ENCODE measurements around the gene CASTOR1.

CASTOR1 gene

GRCh38 chr22:30318799-30319419, 29.6 kb upstream of the CASTOR1 start:
- DNase-seq (ENCODE audit: low spot score): no peak

GRCh38 chr22:30317778-30318177, 28.5 kb upstream of the CASTOR1 start:
- no peak for DNase-seq (ENCODE audit: low spot score)

- DNase-seq (ENCODE audit: low spot score): no peak
Observed at GRCh38 chr22:30315962-30316576, 26.8 kb upstream of the CASTOR1 start.

- DNase-seq (ENCODE audit: low spot score): no peak
Observed at GRCh38 chr22:30314915-30315314, 25.6 kb upstream of the CASTOR1 start.

- no peak for DNase-seq (ENCODE audit: low spot score)
Observed at GRCh38 chr22:30313527-30314363, 24.4 kb upstream of the CASTOR1 start.

GRCh38 chr22:30312053-30312452, 22.7 kb upstream of the CASTOR1 start:
- DNase-seq (ENCODE audit: low spot score): no peak

- DNase-seq (ENCODE audit: low spot score): no peak
Observed at GRCh38 chr22:30310881-30311771, 21.8 kb upstream of the CASTOR1 start.

GRCh38 chr22:30309951-30310741, 20.8 kb upstream of the CASTOR1 start:
- no peak for DNase-seq (ENCODE audit: low spot score)

GRCh38 chr22:30308518-30309230, 19.4 kb upstream of the CASTOR1 start:
- DNase-seq (ENCODE audit: low spot score): no peak

GRCh38 chr22:30308093-30308492, 18.8 kb upstream of the CASTOR1 start:
- DNase-seq (ENCODE audit: low spot score): no peak

GRCh38 chr22:30307041-30307574, 17.8 kb upstream of the CASTOR1 start:
- DNase-seq (ENCODE audit: low spot score): no peak

- no peak for DNase-seq (ENCODE audit: low spot score)
Observed at GRCh38 chr22:30306627-30307011, 17.3 kb upstream of the CASTOR1 start.

- DNase-seq (ENCODE audit: low spot score): no peak
Observed at GRCh38 chr22:30305906-30306626, 16.8 kb upstream of the CASTOR1 start.

- no peak for DNase-seq (ENCODE audit: low spot score)
Observed at GRCh38 chr22:30305519-30305905, 16.2 kb upstream of the CASTOR1 start.

- peak; percentile 26 for DNase-seq (ENCODE audit: low spot score)
Observed at GRCh38 chr22:30304495-30305244, 15.4 kb upstream of the CASTOR1 start.

GRCh38 chr22:30302810-30303138, 13.5 kb upstream of the CASTOR1 start:
- DNase-seq (ENCODE audit: low spot score): no peak

- DNase-seq (ENCODE audit: low spot score): peak; percentile 80
Observed at GRCh38 chr22:30301995-30302809, 12.9 kb upstream of the CASTOR1 start.

- DNase-seq (ENCODE audit: low spot score): no peak
Observed at GRCh38 chr22:30299322-30299721, 10.0 kb upstream of the CASTOR1 start.

Measured in LoVo (cell line).